Astrocyte (in vitro differentiated cells and primary cell): ENCODE results near the gene ADARB2. TPM values are rescaled to one million over a fixed set of nuclear protein-coding genes. Genes with fewer than 3 reads are reported as not detected.

ENCODE experiments used
- DNase-seq: peaks from one replicate; pipeline ENCODE4 v3.0.0-alpha.2; 2010; ENCODE audit warnings: low read depth
- FAIRE-seq: peaks from 2 replicates; lab custom pipeline; 2011; peaks lifted over from hg19 to GRCh38; lab: Jason Lieb, UNC
- H2AFZ ChIP-seq: 2 replicates; pipeline ENCODE4 v1.6.0; 2012; ENCODE audit warnings: low read depth, low read length, inconsistent platforms
- H3K27ac ChIP-seq: 2 replicates; pipeline ENCODE4 v1.5.1; 2011; ENCODE audit warnings: low read depth, low read length, inconsistent platforms
- H3K27me3 ChIP-seq: 2 replicates; pipeline ENCODE4 v1.6.0; 2011; ENCODE audit warnings: low read length, inconsistent platforms; ENCODE audit not compliant: insufficient read depth
- H3K36me3 ChIP-seq: 2 replicates; pipeline ENCODE4 v1.5.1; 2011; ENCODE audit warnings: low read length, inconsistent platforms; ENCODE audit not compliant: insufficient read depth
- H3K4me1 ChIP-seq: 2 replicates; pipeline ENCODE4 v1.5.1; 2011; ENCODE audit warnings: low read length, inconsistent platforms; ENCODE audit not compliant: insufficient read depth
- H3K4me2 ChIP-seq: 2 replicates; pipeline ENCODE4 v1.6.0; 2012; ENCODE audit warnings: low read length, inconsistent platforms
- H3K4me3 ChIP-seq: 2 replicates; pipeline ENCODE4 v1.5.1; 2011; ENCODE audit warnings: low read depth, mild to moderate bottlenecking, low read length, inconsistent platforms; ENCODE audit not compliant: insufficient read depth
- H3K79me2 ChIP-seq: 2 replicates; pipeline ENCODE4 v1.6.0; 2012; ENCODE audit warnings: mild to moderate bottlenecking, low read length, inconsistent platforms; ENCODE audit not compliant: insufficient read depth
- H3K9ac ChIP-seq: 2 replicates; pipeline ENCODE4 v1.6.0; 2012; ENCODE audit warnings: mild to moderate bottlenecking, low read length, inconsistent platforms
- H3K9me3 ChIP-seq: 2 replicates; pipeline ENCODE4 v1.5.1; 2012; ENCODE audit warnings: low read depth, mild to moderate bottlenecking, low read length, inconsistent platforms; ENCODE audit not compliant: insufficient read depth
- H4K20me1 ChIP-seq: 2 replicates; pipeline ENCODE4 v1.6.0; 2012; ENCODE audit warnings: low read length, inconsistent platforms; ENCODE audit not compliant: insufficient read depth
- H3K27ac Mint-ChIP-seq: one replicate; pipeline ENCODE4 v1.8.0; 2021; ENCODE audit warnings: mild to moderate bottlenecking, mixed read lengths; ENCODE audit not compliant: unreplicated experiment
- H3K27me3 Mint-ChIP-seq: one replicate; pipeline ENCODE4 v1.8.0; 2021; ENCODE audit warnings: low read depth, mixed read lengths; ENCODE audit not compliant: unreplicated experiment
- H3K36me3 Mint-ChIP-seq: one replicate; pipeline ENCODE4 v1.8.0; 2021; ENCODE audit warnings: low read depth, mixed read lengths; ENCODE audit not compliant: unreplicated experiment
- H3K4me1 Mint-ChIP-seq: one replicate; pipeline ENCODE4 v1.8.0; 2021; ENCODE audit warnings: low read depth, mixed read lengths; ENCODE audit not compliant: unreplicated experiment
- H3K4me3 Mint-ChIP-seq: one replicate; pipeline ENCODE4 v1.8.0; 2021; ENCODE audit warnings: mild to moderate bottlenecking, moderate library complexity, mixed read lengths; ENCODE audit not compliant: unreplicated experiment
- H3K9me3 Mint-ChIP-seq: one replicate; pipeline ENCODE4 v1.8.0; 2021; ENCODE audit warnings: mild to moderate bottlenecking, mixed read lengths; ENCODE audit not compliant: unreplicated experiment
- EZH2 ChIP-seq: IDR thresholded peaks from 2 replicates; pipeline ENCODE4 v1.6.1; 2012; ENCODE audit warnings: mild to moderate bottlenecking, low read length, inconsistent platforms; ENCODE audit not compliant: insufficient read depth
- total RNA-seq: library from RNA; stranded (reverse); gene quantifications from 2 replicates; pipeline ENCODE4 v1.2.1, GENCODE V29; 2021
- TF ChIP-seq, protein P1 (sequence below): IDR thresholded peaks from 2 replicates; pipeline ENCODE4 v1.5.1; 2011; ENCODE audit warnings: low read depth, mild to moderate bottlenecking, inconsistent platforms, low read length, moderate library complexity; ENCODE audit not compliant: insufficient read depth

The ADARB2 gene
- total RNA-seq, 1 donor from 2014 or later = 0.18 TPM

DNA sequence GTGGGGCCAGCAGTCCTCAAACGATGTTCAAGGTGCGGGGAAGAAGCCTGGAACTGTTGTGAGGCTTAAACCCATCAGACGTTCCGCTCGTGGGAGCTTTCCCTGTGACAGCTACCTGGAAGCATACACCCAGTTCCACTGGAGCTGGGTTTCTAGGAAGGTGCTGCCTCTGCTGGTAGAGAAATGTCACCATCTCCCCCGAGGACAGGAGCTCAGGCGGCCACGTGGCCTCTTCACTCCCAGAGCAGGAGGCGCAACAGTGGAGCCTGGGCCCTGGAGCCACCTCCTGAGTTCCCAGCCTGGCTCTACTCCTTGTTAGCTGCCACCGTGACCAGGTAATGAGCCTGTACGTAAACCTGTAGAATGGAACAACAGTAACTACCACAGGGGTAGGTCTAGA is 156.1 kb downstream of the ADARB2 start:
- Histone ChIP-seq H3K27ac (no peak overlapping the region), H4K20me1 (no peaks in the 10 kb centered on the region), H2AFZ (no peak overlapping the region), H3K4me3 (no peak overlapping the region), H3K4me2 (no peak overlapping the region), H3K4me1 (no peaks in the 10 kb centered on the region), H3K27me3 (no peaks in the 10 kb centered on the region), H3K79me2 (no peaks in the 10 kb centered on the region), H3K36me3 (no peaks in the 10 kb centered on the region), H3K9me3 (peaks cover 3% of the 10 kb centered on the region), H3K9ac (no peak overlapping the region)
- peaks cover 16% of the 10 kb centered on the region for H3K27me3 Mint-ChIP-seq
- DNase-seq (no peak), FAIRE-seq (no peak)
- H3K36me3 Mint-ChIP-seq = no peaks in the 10 kb centered on the region
- no peak overlapping the region for H3K27ac Mint-ChIP-seq
- no peak for TF ChIP-seq EZH2
- TF ChIP-seq, protein P1, sequence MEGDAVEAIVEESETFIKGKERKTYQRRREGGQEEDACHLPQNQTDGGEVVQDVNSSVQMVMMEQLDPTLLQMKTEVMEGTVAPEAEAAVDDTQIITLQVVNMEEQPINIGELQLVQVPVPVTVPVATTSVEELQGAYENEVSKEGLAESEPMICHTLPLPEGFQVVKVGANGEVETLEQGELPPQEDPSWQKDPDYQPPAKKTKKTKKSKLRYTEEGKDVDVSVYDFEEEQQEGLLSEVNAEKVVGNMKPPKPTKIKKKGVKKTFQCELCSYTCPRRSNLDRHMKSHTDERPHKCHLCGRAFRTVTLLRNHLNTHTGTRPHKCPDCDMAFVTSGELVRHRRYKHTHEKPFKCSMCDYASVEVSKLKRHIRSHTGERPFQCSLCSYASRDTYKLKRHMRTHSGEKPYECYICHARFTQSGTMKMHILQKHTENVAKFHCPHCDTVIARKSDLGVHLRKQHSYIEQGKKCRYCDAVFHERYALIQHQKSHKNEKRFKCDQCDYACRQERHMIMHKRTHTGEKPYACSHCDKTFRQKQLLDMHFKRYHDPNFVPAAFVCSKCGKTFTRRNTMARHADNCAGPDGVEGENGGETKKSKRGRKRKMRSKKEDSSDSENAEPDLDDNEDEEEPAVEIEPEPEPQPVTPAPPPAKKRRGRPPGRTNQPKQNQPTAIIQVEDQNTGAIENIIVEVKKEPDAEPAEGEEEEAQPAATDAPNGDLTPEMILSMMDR = no peak
- H3K9me3 Mint-ChIP-seq = peaks cover 2% of the 10 kb centered on the region
- peaks cover 10% of the 10 kb centered on the region for H3K4me1 Mint-ChIP-seq
- no peak overlapping the region for H3K4me3 Mint-ChIP-seq

DNA sequence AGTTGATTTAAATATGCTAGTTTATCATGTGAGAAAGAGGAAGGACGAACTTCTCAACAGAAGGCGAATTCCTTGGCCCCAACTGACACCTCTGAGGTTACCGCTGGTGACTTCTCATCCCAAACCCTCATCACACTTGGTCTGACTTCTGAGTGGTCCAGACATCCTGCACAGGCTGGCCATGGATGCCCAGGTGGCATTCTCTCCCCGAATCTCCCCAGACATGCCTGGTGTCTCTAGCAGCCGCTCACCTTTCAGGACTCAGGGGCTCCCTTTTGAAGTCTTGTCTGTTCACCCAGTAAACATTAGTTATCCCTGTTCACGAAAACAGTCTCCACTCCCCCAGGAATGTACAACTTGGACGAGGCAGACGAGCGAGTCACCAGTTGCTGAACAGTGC is 157.7 kb downstream of the ADARB2 start:
- H3K9me3 Mint-ChIP-seq = peaks cover 2% of the 10 kb centered on the region
- no peak overlapping the region for H3K27ac Mint-ChIP-seq
- Histone ChIP-seq H3K27me3 (no peaks in the 10 kb centered on the region), H4K20me1 (no peaks in the 10 kb centered on the region), H3K9ac (no peak overlapping the region), H3K36me3 (no peaks in the 10 kb centered on the region), H3K4me1 (no peaks in the 10 kb centered on the region), H3K4me3 (no peak overlapping the region), H3K27ac (no peak overlapping the region), H2AFZ (no peak overlapping the region), H3K4me2 (no peak overlapping the region), H3K79me2 (no peaks in the 10 kb centered on the region), H3K9me3 (peaks cover 6% of the 10 kb centered on the region)
- no peaks in the 10 kb centered on the region for H3K36me3 Mint-ChIP-seq
- TF ChIP-seq, protein P1 = no peak
- TF ChIP-seq EZH2 = no peak
- H3K4me3 Mint-ChIP-seq = no peak overlapping the region
- peaks cover 10% of the 10 kb centered on the region for H3K4me1 Mint-ChIP-seq
- no peak for FAIRE-seq
- DNase-seq = no peak
- H3K27me3 Mint-ChIP-seq = peaks cover 14% of the 10 kb centered on the region

DNA sequence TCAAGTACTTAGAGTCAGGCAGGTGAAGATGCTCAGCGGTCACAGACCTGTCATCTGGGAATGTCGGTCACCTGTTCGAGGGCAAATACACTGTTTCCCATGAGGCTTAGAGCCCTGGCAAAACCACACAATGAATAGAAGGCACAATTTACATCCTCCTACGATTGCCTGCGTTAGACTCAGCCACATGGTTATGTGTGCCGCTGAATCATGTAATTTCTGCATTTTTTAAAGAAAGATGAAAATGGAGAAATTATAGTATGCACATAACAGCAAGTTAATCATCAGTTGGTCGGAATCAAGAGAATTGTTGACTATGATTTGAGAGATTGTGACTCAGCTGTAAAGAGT is 158.2 kb downstream of the ADARB2 start:
- Mint-ChIP-seq H3K36me3 (no peaks in the 10 kb centered on the region), H3K27ac (no peak overlapping the region), H3K4me3 (no peak overlapping the region), H3K27me3 (peaks cover 17% of the 10 kb centered on the region), H3K9me3 (peaks cover 2% of the 10 kb centered on the region), H3K4me1 (peaks cover 10% of the 10 kb centered on the region)
- Histone ChIP-seq H3K9me3 (peaks cover 6% of the 10 kb centered on the region), H3K27me3 (no peaks in the 10 kb centered on the region), H3K4me2 (no peak overlapping the region), H4K20me1 (no peaks in the 10 kb centered on the region), H3K4me3 (no peak overlapping the region), H3K27ac (no peak overlapping the region), H3K4me1 (no peaks in the 10 kb centered on the region), H3K36me3 (no peaks in the 10 kb centered on the region), H3K79me2 (no peaks in the 10 kb centered on the region), H3K9ac (no peak overlapping the region), H2AFZ (no peak overlapping the region)
- DNase-seq (no peak), FAIRE-seq (no peak)
- TF ChIP-seq EZH2 = no peak
- TF ChIP-seq, protein P1 = no peak
